CD14-positive monocyte (primary cell): ENCODE data around the gene CSMD2. TPM values are rescaled to one million over a fixed set of nuclear protein-coding genes. Genes with fewer than 3 reads are reported as not detected.

Experiments used
- DNase-seq, 3 donors: peaks; one replicate each; pipeline ENCODE4 v3.0.0-alpha.2; 2011 to 2022
- H2AFZ ChIP-seq: 2 replicates; pipeline ENCODE4 v1.6.0; 2012; ENCODE audit warnings: mild to moderate bottlenecking, low read depth, low read length, inconsistent platforms; ENCODE audit not compliant: insufficient read depth, poor library complexity, severe bottlenecking
- H3K27ac ChIP-seq, 2 donors: 1 replicate in 1 of 2; 2 replicates in 1 of 2; pipeline ENCODE4 v1.5.1; 2012 to 2013; ENCODE audit warnings: low read length in 2 of 2, control low read depth in 1 of 2, inconsistent platforms in 1 of 2, low read depth in 1 of 2, mild to moderate bottlenecking in 1 of 2
- H3K27me3 ChIP-seq, 2 donors: one replicate each; pipeline versions ENCODE4 v1.6.0 to v1.6.1; 2011 to 2013; ENCODE audit warnings: low read length in 2 of 2; ENCODE audit not compliant: control insufficient read depth in 2 of 2, insufficient read depth in 2 of 2
- H3K36me3 ChIP-seq, 2 donors: replicated peaks in 1 of 2; 1 replicate in 1 of 2; 2 replicates in 1 of 2; pipeline versions ENCODE4 v1.5.1 to v1.6.1; 2012 to 2013; ENCODE audit warnings: low read length in 2 of 2, control low read depth in 1 of 2, inconsistent platforms in 1 of 2, mild to moderate bottlenecking in 1 of 2; ENCODE audit not compliant: insufficient read depth in 2 of 2, control insufficient read depth in 1 of 2
- H3K4me1 ChIP-seq, 2 donors: 1 replicate in 1 of 2; 2 replicates in 1 of 2; pipeline versions ENCODE4 v1.5.1 to v1.6.1; 2012 to 2013; ENCODE audit warnings: low read length in 2 of 2, control low read depth in 1 of 2, inconsistent platforms in 1 of 2, mild to moderate bottlenecking in 1 of 2, moderate library complexity in 1 of 2; ENCODE audit not compliant: insufficient read depth in 2 of 2, control insufficient read depth in 1 of 2
- H3K4me2 ChIP-seq: replicated peaks from 2 replicates; pipeline ENCODE3; 2012; ENCODE audit warnings: low read length, moderate library complexity, mild to moderate bottlenecking; ENCODE audit not compliant: poor library complexity, severe bottlenecking; ENCODE audit errors: extremely low read depth
- H3K4me3 ChIP-seq, 3 experiments: fragments of 200-600 bp in 1 of 3; sonication (generic) in 1 of 3; replicated peaks in 1 of 3; 1 replicate in 2 of 3; 2 replicates in 1 of 3; pipeline ENCODE4 v1.5.1; 2011 to 2013; ENCODE audit warnings: low read length in 3 of 3, mild to moderate bottlenecking in 3 of 3, control low read depth in 2 of 3, low read depth in 2 of 3, inconsistent platforms in 1 of 3, moderate library complexity in 1 of 3
- H3K79me2 ChIP-seq: 2 replicates; pipeline ENCODE4 v1.6.0; 2012; ENCODE audit warnings: mild to moderate bottlenecking, control low read depth, inconsistent platforms, low read length, moderate library complexity; ENCODE audit not compliant: insufficient read depth
- H3K9ac ChIP-seq: 2 replicates; pipeline ENCODE4 v1.6.0; 2017; ENCODE audit warnings: low read length, mild to moderate bottlenecking; ENCODE audit not compliant: insufficient read depth, poor library complexity, severe bottlenecking
- H3K9me3 ChIP-seq, 2 donors: replicated peaks in 1 of 2; 1 replicate in 1 of 2; 2 replicates in 1 of 2; pipeline versions ENCODE4 v1.5.1 to v1.6.1; 2012 to 2013; ENCODE audit warnings: low read length in 2 of 2, control low read depth in 1 of 2; ENCODE audit not compliant: control insufficient read depth in 1 of 2, insufficient read depth in 1 of 2
- H4K20me1 ChIP-seq: 2 replicates; pipeline ENCODE4 v1.6.0; 2012; ENCODE audit warnings: mild to moderate bottlenecking, low read length, control low read depth, moderate library complexity; ENCODE audit not compliant: insufficient read depth
- H3K27ac Mint-ChIP-seq, 7 donors: one replicate each; pipeline ENCODE4 v1.8.0; 2020; ENCODE audit warnings: mild to moderate bottlenecking in 7 of 7, mixed read lengths in 7 of 7, moderate library complexity in 6 of 7, inconsistent platforms in 2 of 7
- H3K27me3 Mint-ChIP-seq, 3 donors: one replicate each; pipeline ENCODE4 v1.8.0; 2021 to 2022; ENCODE audit warnings: low read depth in 3 of 3, mild to moderate bottlenecking in 3 of 3, mixed read lengths in 3 of 3, moderate library complexity in 3 of 3, inconsistent platforms in 1 of 3
- H3K36me3 Mint-ChIP-seq, 2 donors: one replicate each; pipeline ENCODE4 v1.8.0; 2020; ENCODE audit warnings: mixed read lengths in 2 of 2, inconsistent platforms in 1 of 2, mild to moderate bottlenecking in 1 of 2
- H3K4me1 Mint-ChIP-seq: one replicate; pipeline ENCODE4 v1.8.0; 2020; ENCODE audit warnings: mild to moderate bottlenecking, mixed read lengths
- H3K4me3 Mint-ChIP-seq, 2 donors: one replicate each; pipeline ENCODE4 v1.8.0; 2020; ENCODE audit warnings: mild to moderate bottlenecking in 2 of 2, mixed read lengths in 2 of 2, moderate library complexity in 1 of 2
- H3K9me3 Mint-ChIP-seq, 7 donors: one replicate each; pipeline ENCODE4 v1.8.0; 2020 to 2022; ENCODE audit warnings: mixed read lengths in 7 of 7, mild to moderate bottlenecking in 6 of 7, moderate library complexity in 6 of 7, inconsistent platforms in 2 of 7
- CTCF ChIP-seq: fragments of 200-600 bp; IDR thresholded peaks from one replicate; pipeline ENCODE4 v1.8.0; 2022; ENCODE audit warnings: antibody characterized with exemption, mild to moderate bottlenecking
- WGBS: methylation state at CpG from one replicate; pipeline ENCODE4 v1.1.5; 2013; ENCODE audit warnings: missing lambda C conversion rate; ENCODE audit not compliant: insufficient coverage; 5-methylcytosine and 5-hydroxymethylcytosine counted together
- intact Hi-C, 2 donors: fragments of 100-400 bp; cut with micrococcal nuclease; formaldehyde crosslinking; loops; one replicate each; pipeline versions ENCODE4 v1.15.0 to v1.15.1; 2023
- polyA plus RNA-seq, 3 donors: library from polyadenylated mRNA; depleted of rRNA in 1 of 3; unstranded in 2 of 3; stranded (reverse) in 1 of 3; fragments of 300-500 nt in 2 of 3; fragments of >200 nt in 1 of 3; fragmentation: Illumina TruSeq in 2 of 3; gene quantifications; 1 replicate in 2 of 3; 2 replicates in 1 of 3; pipeline ENCODE4 v1.2.3, GENCODE V29; 2012 to 2021

CSMD2 gene
- polyA plus RNA-seq, 3 donors = 0.04 TPM; not detected in 2

GRCh38 chr1:33893147-33893830, 271.7 kb downstream of the CSMD2 start:
- H3K27ac ChIP-seq = no peak overlapping the region
- no peaks in the 10 kb centered on the region for H3K4me1 Mint-ChIP-seq
- H3K4me2 ChIP-seq = no peak overlapping the region
- H3K9me3 ChIP-seq = no peaks in the 10 kb centered on the region
- H2AFZ ChIP-seq = no peak overlapping the region
- H3K36me3 ChIP-seq = no peaks in the 10 kb centered on the region
- H3K4me1 ChIP-seq = no peaks in the 10 kb centered on the region
- H4K20me1 ChIP-seq = no peaks in the 10 kb centered on the region
- WGBS = 100% methylated on average over 1 of the region's 3 CpGs
- H3K27me3 ChIP-seq = no peaks in the 10 kb centered on the region
- peaks cover 0 to 5% (median 0%) of the 10 kb centered on the region in 3 donors for H3K27me3 Mint-ChIP-seq
- no peak overlapping the region for H3K4me3 Mint-ChIP-seq
- H3K9me3 Mint-ChIP-seq = peaks cover 0 to 6% (median 3%) of the 10 kb centered on the region in 7 donors
- no peak for TF ChIP-seq CTCF
- no peak overlapping the region for H3K9ac ChIP-seq
- no peaks in the 10 kb centered on the region for H3K79me2 ChIP-seq
- no peaks in the 10 kb centered on the region for H3K36me3 Mint-ChIP-seq
- no peak overlapping the region for H3K4me3 ChIP-seq
- DNase-seq = no peak
- no peak overlapping the region for H3K27ac Mint-ChIP-seq
- intact Hi-C loops = no loop called here

- Mint-ChIP-seq H3K4me3 (no peak overlapping the region), H3K4me1 (no peaks in the 10 kb centered on the region), H3K9me3 (peaks cover 0 to 4% (median 0%) of the 10 kb centered on the region in 7 donors), H3K27ac (no peak overlapping the region), H3K27me3 (peaks cover 2 to 5% (median 3%) of the 10 kb centered on the region in 3 donors), H3K36me3 (no peaks in the 10 kb centered on the region)
- no peak overlapping the region for H3K4me2 ChIP-seq
- H3K36me3 ChIP-seq = no peaks in the 10 kb centered on the region
- no peaks in the 10 kb centered on the region for H3K79me2 ChIP-seq
- H2AFZ ChIP-seq = no peak overlapping the region
- no peak overlapping the region for H3K9ac ChIP-seq
- no peaks in the 10 kb centered on the region for H4K20me1 ChIP-seq
- H3K4me1 ChIP-seq = no peaks in the 10 kb centered on the region
- H3K4me3 ChIP-seq = no peak overlapping the region
- no peaks in the 10 kb centered on the region for H3K9me3 ChIP-seq
- no peak for TF ChIP-seq CTCF
- WGBS = 47% methylated on average over 4 of the region's 5 CpGs
- H3K27me3 ChIP-seq = peaks cover 0 to 2% of the 10 kb centered on the region in 2 donors
- no peak for DNase-seq
- no peak overlapping the region for H3K27ac ChIP-seq
- intact Hi-C loops = no loop called here
Measured at GRCh38 chr1:33886496-33886895, 278.5 kb downstream of the CSMD2 start.
